Activated CD4-positive, alpha-beta T cell treated with anti-CD3 and anti-CD28 coated beads, Interleukin-2, amount 50 U/mL, for 48 hours (primary cell): ENCODE measurements around the gene LENG1.

Source experiments
- DNase-seq, 2 experiments: peaks; one replicate each; pipeline ENCODE4 v3.0.0-alpha.2; 2020

LENG1 gene

DNA sequence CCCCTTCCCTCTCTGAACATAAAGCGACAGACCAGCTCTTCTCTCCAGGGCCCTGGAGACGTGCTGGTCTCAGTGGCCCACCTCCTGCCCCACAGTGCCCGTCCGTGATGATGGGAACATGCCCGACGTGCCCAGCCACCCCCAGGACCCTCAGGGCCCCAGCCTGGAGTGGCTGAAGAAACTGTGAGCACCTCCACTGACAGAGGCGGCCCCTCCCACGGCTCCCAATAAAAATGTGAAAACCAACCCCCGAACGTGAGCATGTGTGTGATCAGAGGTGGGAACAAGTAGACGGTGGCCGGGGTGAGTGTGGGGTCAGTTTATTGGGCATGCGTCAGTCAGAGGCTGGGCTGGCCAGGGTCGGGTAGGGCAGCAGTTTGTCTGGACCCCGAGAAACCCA lies 52.8 kb downstream of the LENG1 start:
- no peak for DNase-seq

- DNase-seq, result no peak
These were observed 53.7 kb downstream of the LENG1 start for GRCh38 chr19:54105796-54106195.
